Caco-2 (cell line): ENCODE results near the gene EVA1C. TPM values are rescaled to one million over a fixed set of nuclear protein-coding genes. Genes with fewer than 3 reads are reported as not detected.

Experiments
- BruUV-seq: library from RNA; stranded (reverse); fragments of 400-500 nt; replicated peaks from 2 replicates; lab custom pipeline; 2021; lab: Mats Ljungman, UMichigan
- CTCF ChIA-PET: fragments of 300-600 bp; sonication (Branson Sonifier 250); formaldehyde crosslinking; loops from one replicate; lab custom pipeline; 2022; ENCODE audit warnings: antibody characterized with exemption; lab: Charles Lee
- POLR2A ChIA-PET: fragments of 300-600 bp; sonication (Branson Sonifier 250); formaldehyde crosslinking; loops from one replicate; lab custom pipeline; 2022; ENCODE audit warnings: antibody characterized with exemption; lab: Charles Lee
- DNase-seq, 2 experiments: peaks; one replicate each; pipeline versions ENCODE4 v3.0.0 to v3.0.0-alpha.2; 2020 to 2022
- H3K27me3 ChIP-seq: replicated peaks from 2 replicates; pipeline ENCODE4 v1.6.0; 2011; ENCODE audit warnings: low read length; ENCODE audit not compliant: control insufficient read depth, insufficient read depth
- H3K36me3 ChIP-seq: 2 replicates; pipeline ENCODE4 v1.5.1; 2011; ENCODE audit warnings: low read length; ENCODE audit not compliant: control insufficient read depth, insufficient read depth
- H3K4me1 ChIP-seq: fragments of 250-450 bp; sonication (Bioruptor Pico); 2 replicates; pipeline ENCODE4 v1.5.1; 2020; ENCODE audit warnings: mild to moderate bottlenecking
- H3K4me3 ChIP-seq: 2 replicates; pipeline ENCODE4 v1.5.1; 2011; ENCODE audit warnings: low read depth, mild to moderate bottlenecking, control low read depth, low read length
- H3K9me3 ChIP-seq: fragments of 250-450 bp; sonication (Bioruptor Pico); 2 replicates; pipeline ENCODE4 v1.5.1; 2020; ENCODE audit warnings: mild to moderate bottlenecking, moderate library complexity
- H3K27ac Mint-ChIP-seq: one replicate; pipeline ENCODE4 v1.8.0; 2022; ENCODE audit warnings: mixed read lengths; ENCODE audit not compliant: unreplicated experiment
- H3K27me3 Mint-ChIP-seq: one replicate; pipeline ENCODE4 v1.8.0; 2022; ENCODE audit warnings: mixed read lengths; ENCODE audit not compliant: insufficient read depth, unreplicated experiment
- H3K36me3 Mint-ChIP-seq: one replicate; pipeline ENCODE4 v1.8.0; 2022; ENCODE audit warnings: mild to moderate bottlenecking, mixed read lengths; ENCODE audit not compliant: insufficient read depth, unreplicated experiment
- H3K4me1 Mint-ChIP-seq: one replicate; pipeline ENCODE4 v1.8.0; 2022; ENCODE audit warnings: low read depth, mixed read lengths; ENCODE audit not compliant: unreplicated experiment
- H3K4me3 Mint-ChIP-seq: one replicate; pipeline ENCODE4 v1.8.0; 2022; ENCODE audit warnings: mild to moderate bottlenecking, moderate library complexity, mixed read lengths; ENCODE audit not compliant: unreplicated experiment
- H3K9me3 Mint-ChIP-seq: one replicate; pipeline ENCODE4 v1.8.0; 2022; ENCODE audit warnings: mixed read lengths; ENCODE audit not compliant: unreplicated experiment
- CTCF ChIP-seq, 2 experiments: fragments of 200-600 bp in 1 of 2; IDR thresholded peaks; 1 replicate in 1 of 2; 2 replicates in 1 of 2; pipeline versions ENCODE4 v1.5.1 to v1.8.0; 2011 to 2022; ENCODE audit warnings: antibody characterized with exemption in 1 of 2, control low read depth in 1 of 2, inconsistent platforms in 1 of 2, low read depth in 1 of 2, low read length in 1 of 2, mild to moderate bottlenecking in 1 of 2, moderate library complexity in 1 of 2; ENCODE audit not compliant: insufficient read depth in 1 of 2, severe bottlenecking in 1 of 2, unreplicated experiment in 1 of 2
- intact Hi-C: fragments of 100-400 bp; cut with micrococcal nuclease; formaldehyde crosslinking; loops from one replicate; pipeline ENCODE4 v1.10.0; 2022; ENCODE audit not compliant: unreplicated experiment
- total RNA-seq: library from RNA; stranded (reverse); gene quantifications from 2 replicates; pipeline ENCODE4 v1.2.3, GENCODE V29; 2022

The EVA1C gene
- total RNA-seq, 1 experiment from 2014 or later: not detected

- Mint-ChIP-seq H3K27ac (no peak overlapping the region), H3K27me3 (peaks cover 4% of the 10 kb centered on the region), H3K9me3 (peaks cover 11% of the 10 kb centered on the region), H3K4me3 (no peak overlapping the region), H3K4me1 (no peaks in the 10 kb centered on the region), H3K36me3 (no peaks in the 10 kb centered on the region)
- BruUV-seq: no TSS peak
- no peaks in the 10 kb centered on the region for H3K4me1 ChIP-seq
- ChIA-PET CTCF (no interaction called here), POLR2A (no interaction called here)
- no peak for DNase-seq
- no peaks in the 10 kb centered on the region for H3K9me3 ChIP-seq
- no peak overlapping the region for H3K4me3 ChIP-seq
- H3K36me3 ChIP-seq: no peaks in the 10 kb centered on the region
- no peak for TF ChIP-seq CTCF (IDR thresholded peaks at IDR 0.05; ENCODE audit: insufficient read depth in 1 of 2, low read depth in 1 of 2, low read length in 1 of 2, severe bottlenecking in 1 of 2, unreplicated experiment in 1 of 2)
- no peaks in the 10 kb centered on the region for H3K27me3 ChIP-seq
- intact Hi-C loops: no loop called here
These were observed 11.0 kb downstream of the EVA1C start for GRCh38 chr21:32423320-32424190.

- intact Hi-C loops: no loop called here
- no peak for TF ChIP-seq CTCF (IDR thresholded peaks at IDR 0.05; ENCODE audit: insufficient read depth in 1 of 2, low read depth in 1 of 2, low read length in 1 of 2, severe bottlenecking in 1 of 2, unreplicated experiment in 1 of 2)
- Histone ChIP-seq H3K36me3 (no peaks in the 10 kb centered on the region), H3K4me3 (no peak overlapping the region), H3K9me3 (no peaks in the 10 kb centered on the region), H3K27me3 (no peaks in the 10 kb centered on the region), H3K4me1 (no peaks in the 10 kb centered on the region)
- Mint-ChIP-seq H3K4me1 (no peaks in the 10 kb centered on the region), H3K9me3 (peaks cover 11% of the 10 kb centered on the region), H3K36me3 (no peaks in the 10 kb centered on the region), H3K4me3 (no peak overlapping the region), H3K27ac (no peak overlapping the region), H3K27me3 (peaks cover 4% of the 10 kb centered on the region)
- no TSS peak for BruUV-seq
- POLR2A ChIA-PET: no interaction called here
- CTCF ChIA-PET: no interaction called here
- DNase-seq: no peak
These were observed 11.7 kb downstream of the EVA1C start for GRCh38 chr21:32424191-32424535.

GRCh38 chr21:32424674-32425073 lies 12.2 kb downstream of the EVA1C start:
- no peaks in the 10 kb centered on the region for H3K4me1 Mint-ChIP-seq
- H3K27ac Mint-ChIP-seq: no peak overlapping the region
- Histone ChIP-seq H3K36me3 (no peaks in the 10 kb centered on the region), H3K4me3 (no peak overlapping the region), H3K27me3 (no peaks in the 10 kb centered on the region), H3K9me3 (no peaks in the 10 kb centered on the region), H3K4me1 (no peaks in the 10 kb centered on the region)
- no peak for TF ChIP-seq CTCF (IDR thresholded peaks at IDR 0.05; ENCODE audit: insufficient read depth in 1 of 2, low read depth in 1 of 2, low read length in 1 of 2, severe bottlenecking in 1 of 2, unreplicated experiment in 1 of 2)
- POLR2A ChIA-PET: no interaction called here
- H3K36me3 Mint-ChIP-seq: no peaks in the 10 kb centered on the region
- DNase-seq: no peak
- H3K9me3 Mint-ChIP-seq: peaks cover 11% of the 10 kb centered on the region
- CTCF ChIA-PET: no interaction called here
- no peak overlapping the region for H3K4me3 Mint-ChIP-seq
- peaks cover 4% of the 10 kb centered on the region for H3K27me3 Mint-ChIP-seq
- intact Hi-C loops: no loop called here
- BruUV-seq: no TSS peak
